ENCODE data around the gene MGMT. TPM values are rescaled to one million over a fixed set of nuclear protein-coding genes. Genes with fewer than 3 reads are reported as not detected.

The MGMT gene
- total and polyA plus RNA-seq, 9 of the 15 experiments (the other 6 are each of a cell fraction or from before 2014, with no cell fraction given): 0.03 to 0.29 (median 0.11) TPM; not detected in 4

- TF ChIP-seq HIVEP1 (CRISPR knock-in tag; IDR thresholded peaks at IDR 0.05) (no peak), TFAP4 (CRISPR knock-in tag; IDR thresholded peaks at IDR 0.05; ENCODE audit: borderline replicate concordance) (peak; percentile 23; the same call in 1 of the 2 replicates), TFE3 (CRISPR knock-in tag; IDR thresholded peaks at IDR 0.05) (peak; percentile 74)
Observed at GRCh38 chr10:129784291-129784690, 317.2 kb downstream of the MGMT start (continued).

GRCh38 chr10:129784891-129785290 lies 317.9 kb downstream of the MGMT start:
- ATAC-seq (no peak), DNase-seq (ENCODE audit: extremely low read depth in 1 of 4, low spot score in 3 of 4) (no peak), FAIRE-seq (no peak)
- Histone ChIP-seq H3K27ac (ENCODE audit: extremely low read depth, low read depth, low read length) (no peak overlapping the region), H3K36me3 (ENCODE audit: control insufficient read depth, insufficient read depth, low read length) (no peaks in the 10 kb centered on the region), H3K79me2 (ENCODE audit: control insufficient read depth, insufficient read depth, low read length) (no peaks in the 10 kb centered on the region), H3K4me3 (no peak overlapping the region), H3K4me1 (replicated peaks in 1 of 2; ENCODE audit: control insufficient read depth in 2 of 2, insufficient read depth in 2 of 2, low read length in 2 of 2) (no peaks in the 10 kb centered on the region), H3K9me1 (ENCODE audit: control insufficient read depth, insufficient read depth, low read length) (no peaks in the 10 kb centered on the region), H3K9me3 (replicated peaks; ENCODE audit: control insufficient read depth, insufficient read depth, low read depth, low read length) (no peaks in the 10 kb centered on the region), H3K4me2 (ENCODE audit: insufficient read depth, low read length) (no peak overlapping the region), H3K9ac (ENCODE audit: insufficient read depth in 1 of 2, low read depth in 2 of 2, low read length in 2 of 2) (no peak overlapping the region), H2AFZ (ENCODE audit: low read depth, low read length) (no peak overlapping the region), H4K20me1 (replicated peaks; ENCODE audit: control insufficient read depth, insufficient read depth, low read length) (no peaks in the 10 kb centered on the region), H3K27me3 (ENCODE audit: control insufficient read depth in 2 of 2, insufficient read depth in 2 of 2, low read length in 2 of 2) (peaks cover 0 to 12% of the 10 kb centered on the region in 2 experiments; a peak in 1 of 5 replicates)
- WGBS (ENCODE audit: insufficient coverage, low coverage, missing lambda C conversion rate): 0% methylated on average over 6 of the region's 13 CpGs
- no peak for TF ChIP-seq HMG20A (CRISPR knock-in tag; conservative IDR thresholded peaks at IDR 0.05)
- in situ Hi-C loops (cut with MboI): no loop called here
- intact Hi-C loops (cut with micrococcal nuclease): no loop called here
- ChIA-PET POLR2A (interaction anchor here (0.5 kb wide), 1 partner anchor 380 kb away, joined by 3 read pairs; no protein-coding TSS in a partner anchor), CTCF (ENCODE audit: low intra/inter-chr PET ratio) (no interaction called here)
- BruUV-seq (replicated peaks): no TSS peak

Measured in K562 (cell line).